ENCODE data around the gene GPR55.

Gene GPR55

DNA sequence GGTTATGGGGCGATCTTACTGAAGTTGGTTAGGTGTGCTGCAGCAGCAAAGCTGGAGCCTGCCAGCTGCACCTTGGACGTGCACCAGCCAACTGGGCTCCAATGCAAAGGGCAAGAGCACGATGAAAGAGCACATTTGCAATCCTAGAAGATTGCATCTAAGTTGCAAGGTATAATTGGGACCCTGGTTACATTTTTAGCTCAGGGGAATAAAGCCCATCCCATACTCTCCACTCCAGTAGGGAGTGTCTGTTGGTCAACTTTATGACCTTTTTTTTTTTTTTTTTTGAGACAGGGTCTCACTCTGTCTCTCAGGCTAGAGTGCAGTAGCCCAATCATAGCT lies 22.2 kb upstream of the GPR55 start:
- H3K27ac ChIP-seq (replicated peaks), result no peak overlapping the region
- H3K4me3 ChIP-seq (replicated peaks; ENCODE audit: insufficient read depth, low read length), result no peak overlapping the region
- H3K27me3 ChIP-seq (ENCODE audit: insufficient read depth, poor library complexity, severe bottlenecking), result no peaks in the 10 kb centered on the region
- TF ChIP-seq GABPA (IDR thresholded peaks at IDR 0.05; ENCODE audit: low read depth) (no peak), REST (IDR thresholded peaks at IDR 0.05; ENCODE audit: insufficient replicate concordance, low read depth) (no peak)
- TF ChIP-seq, protein P1, sequence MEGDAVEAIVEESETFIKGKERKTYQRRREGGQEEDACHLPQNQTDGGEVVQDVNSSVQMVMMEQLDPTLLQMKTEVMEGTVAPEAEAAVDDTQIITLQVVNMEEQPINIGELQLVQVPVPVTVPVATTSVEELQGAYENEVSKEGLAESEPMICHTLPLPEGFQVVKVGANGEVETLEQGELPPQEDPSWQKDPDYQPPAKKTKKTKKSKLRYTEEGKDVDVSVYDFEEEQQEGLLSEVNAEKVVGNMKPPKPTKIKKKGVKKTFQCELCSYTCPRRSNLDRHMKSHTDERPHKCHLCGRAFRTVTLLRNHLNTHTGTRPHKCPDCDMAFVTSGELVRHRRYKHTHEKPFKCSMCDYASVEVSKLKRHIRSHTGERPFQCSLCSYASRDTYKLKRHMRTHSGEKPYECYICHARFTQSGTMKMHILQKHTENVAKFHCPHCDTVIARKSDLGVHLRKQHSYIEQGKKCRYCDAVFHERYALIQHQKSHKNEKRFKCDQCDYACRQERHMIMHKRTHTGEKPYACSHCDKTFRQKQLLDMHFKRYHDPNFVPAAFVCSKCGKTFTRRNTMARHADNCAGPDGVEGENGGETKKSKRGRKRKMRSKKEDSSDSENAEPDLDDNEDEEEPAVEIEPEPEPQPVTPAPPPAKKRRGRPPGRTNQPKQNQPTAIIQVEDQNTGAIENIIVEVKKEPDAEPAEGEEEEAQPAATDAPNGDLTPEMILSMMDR (IDR thresholded peaks at IDR 0.05; ENCODE audit: insufficient read depth, low read length), result no peak
- no peak for DNase-seq (ENCODE audit: low read depth in 1 of 2, low spot score in 1 of 2)

GRCh38 chr2:230946429-230947234 lies 21.6 kb upstream of the GPR55 start:
- Histone ChIP-seq H3K27ac (replicated peaks) (no peak overlapping the region), H3K27me3 (ENCODE audit: insufficient read depth, poor library complexity, severe bottlenecking) (no peaks in the 10 kb centered on the region), H3K4me3 (replicated peaks; ENCODE audit: insufficient read depth, low read length) (no peak overlapping the region)
- TF ChIP-seq SPI1 (IDR thresholded peaks at IDR 0.05; ENCODE audit: borderline replicate concordance, low read depth) (no peak), GABPA (IDR thresholded peaks at IDR 0.05; ENCODE audit: low read depth) (no peak), REST (IDR thresholded peaks at IDR 0.05; ENCODE audit: insufficient replicate concordance, low read depth) (no peak), POLR2AphosphoS5 (IDR thresholded peaks at IDR 0.05; ENCODE audit: low read depth) (no peak)
- TF ChIP-seq, protein P1 (IDR thresholded peaks at IDR 0.05; ENCODE audit: insufficient read depth, low read length), result no peak
- no peak for DNase-seq (ENCODE audit: low read depth in 1 of 2, low spot score in 1 of 2)

- no peak overlapping the region for H3K27ac ChIP-seq (replicated peaks)
- no peak for DNase-seq (ENCODE audit: low read depth in 1 of 2, low spot score in 1 of 2)
- H3K27me3 ChIP-seq (ENCODE audit: insufficient read depth, poor library complexity, severe bottlenecking), result no peaks in the 10 kb centered on the region
- TF ChIP-seq SPI1 (IDR thresholded peaks at IDR 0.05; ENCODE audit: borderline replicate concordance, low read depth) (no peak), POLR2AphosphoS5 (IDR thresholded peaks at IDR 0.05; ENCODE audit: low read depth) (no peak), GABPA (IDR thresholded peaks at IDR 0.05; ENCODE audit: low read depth) (no peak), REST (IDR thresholded peaks at IDR 0.05; ENCODE audit: insufficient replicate concordance, low read depth) (no peak)
- TF ChIP-seq, protein P1 (IDR thresholded peaks at IDR 0.05; ENCODE audit: insufficient read depth, low read length), result no peak
- no peak overlapping the region for H3K4me3 ChIP-seq (replicated peaks; ENCODE audit: insufficient read depth, low read length)
These were observed 19.8 kb upstream of the GPR55 start for GRCh38 chr2:230944757-230945372.

Measured in HL-60 (cell line).